Activated T-helper 1 cell treated with anti-CD3 and anti-CD28 coated beads, Interleukin-12 subunit alpha, Interleukin-12 subunit beta, Interleukin-2, Interleukin-4 antibody, amounts not matched to agents 30 ng/mL and 10 ng/mL and 1 ng/mL, durations not matched to agents 14 hours and 24 hours and 36 hours (primary cell): ENCODE results near the gene GOLT1B. TPM values are rescaled to one million over a fixed set of nuclear protein-coding genes. Genes with fewer than 3 reads are reported as not detected.
"Not testable (repeated sequence)": the region's sequence is repeated elsewhere in the genome, so short reads cannot be mapped to it uniquely, and the experiment has no call there.

Experiments used
- DNase-seq: peaks from one replicate; pipeline ENCODE4 v3.0.0; 2021; ENCODE audit warnings: low spot score
- H3K27ac Mint-ChIP-seq: one replicate; pipeline ENCODE4 v1.8.0; 2021; ENCODE audit warnings: mild to moderate bottlenecking, mixed read lengths
- H3K27me3 Mint-ChIP-seq: one replicate; pipeline ENCODE4 v1.8.0; 2022; ENCODE audit warnings: mild to moderate bottlenecking, moderate library complexity, mixed read lengths; ENCODE audit not compliant: insufficient read depth
- H3K36me3 Mint-ChIP-seq: one replicate; pipeline ENCODE4 v1.8.0; 2021; ENCODE audit warnings: low read depth, mixed read lengths
- H3K4me1 Mint-ChIP-seq: one replicate; pipeline ENCODE4 v1.8.0; 2021; ENCODE audit warnings: low read depth, mixed read lengths
- H3K4me3 Mint-ChIP-seq: one replicate; pipeline ENCODE4 v1.8.0; 2021; ENCODE audit warnings: mild to moderate bottlenecking, moderate library complexity, mixed read lengths
- H3K9me3 Mint-ChIP-seq: one replicate; pipeline ENCODE4 v1.8.0; 2021; ENCODE audit warnings: mixed read lengths
- intact Hi-C: fragments of 100-400 bp; cut with micrococcal nuclease; formaldehyde crosslinking; loops from one replicate; pipeline ENCODE4 v1.15.1; 2024
- total RNA-seq: library from RNA; stranded (reverse); gene quantifications from 2 replicates; pipeline ENCODE4 v1.2.3, GENCODE V29; 2022

GOLT1B gene, protein sequence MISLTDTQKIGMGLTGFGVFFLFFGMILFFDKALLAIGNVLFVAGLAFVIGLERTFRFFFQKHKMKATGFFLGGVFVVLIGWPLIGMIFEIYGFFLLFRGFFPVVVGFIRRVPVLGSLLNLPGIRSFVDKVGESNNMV
- total RNA-seq: 42.6 and 46.5 TPM in 2 replicates

DNA sequence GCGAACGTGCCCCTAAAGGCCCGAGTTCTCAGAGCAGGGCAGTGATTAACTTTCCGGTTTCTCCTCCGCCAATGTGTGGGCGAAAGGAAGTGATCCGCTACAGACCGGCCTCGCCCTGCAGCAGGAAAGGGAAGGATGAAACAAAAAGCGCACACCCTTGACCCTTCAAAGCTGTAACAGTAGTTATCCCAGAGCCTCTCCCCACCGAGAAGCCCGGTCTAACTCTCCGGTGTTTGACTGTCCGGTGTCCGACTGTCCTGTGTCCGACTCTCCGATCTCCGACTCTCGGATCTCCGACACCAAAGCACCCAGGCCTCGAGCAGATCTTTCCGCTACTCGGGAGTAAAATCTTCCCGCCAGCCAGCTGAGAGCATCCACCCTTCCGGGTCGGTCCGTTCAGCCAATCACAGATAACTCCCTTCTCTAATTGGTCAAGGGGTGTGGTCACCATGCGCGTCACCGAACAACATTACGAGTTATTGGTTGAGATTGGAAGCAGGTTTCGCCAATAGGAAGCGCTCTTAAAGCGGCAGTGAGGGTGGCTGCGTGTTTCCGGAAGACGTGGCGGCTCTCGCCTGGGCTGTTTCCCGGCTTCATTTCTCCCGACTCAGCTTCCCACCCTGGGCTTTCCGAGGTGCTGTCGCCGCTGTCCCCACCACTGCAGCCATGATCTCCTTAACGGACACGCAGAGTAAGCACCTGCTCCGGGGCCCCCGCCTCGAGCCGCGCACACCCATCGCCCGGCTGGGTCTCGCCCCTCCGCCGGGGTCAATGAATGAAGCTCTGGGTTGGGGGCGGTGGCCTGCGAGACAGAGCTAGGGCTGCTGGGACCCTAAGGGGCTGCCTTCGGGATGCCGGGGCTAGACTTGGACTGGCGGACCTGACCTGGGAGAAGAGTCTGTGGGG, at the start of gene GOLT1B, which contains the start of gene RECQL:
Gene GOLT1B, plus strand, starts transcription at position 532 of the 906 bp plus-strand sequence. Its CDS starts 135 bp downstream, at position 667.
Gene RECQL, minus strand, starts transcription at position 378 of the 906 bp plus-strand sequence. CDS start 2,065 bp downstream, outside the sequence.
- Mint-ChIP-seq H3K4me3 (no peak within 1 kb of the TSS), H3K4me1 (peaks cover 49% of the 10 kb centered on the region), H3K27ac (peak within 1 kb of the TSS; percentile 8), H3K36me3 (peaks cover 18% of the 10 kb centered on the region), H3K27me3 (no peaks in the 10 kb centered on the region), H3K9me3 (no peaks in the 10 kb centered on the region)
- intact Hi-C loops: loop anchor here (1.0 to 10.0 kb wide), 10 partner anchors 8 to 546 kb away; partner anchors contain the start of genes CMAS, LDHB and PYROXD1
- peak; percentile 90 for DNase-seq

DNA sequence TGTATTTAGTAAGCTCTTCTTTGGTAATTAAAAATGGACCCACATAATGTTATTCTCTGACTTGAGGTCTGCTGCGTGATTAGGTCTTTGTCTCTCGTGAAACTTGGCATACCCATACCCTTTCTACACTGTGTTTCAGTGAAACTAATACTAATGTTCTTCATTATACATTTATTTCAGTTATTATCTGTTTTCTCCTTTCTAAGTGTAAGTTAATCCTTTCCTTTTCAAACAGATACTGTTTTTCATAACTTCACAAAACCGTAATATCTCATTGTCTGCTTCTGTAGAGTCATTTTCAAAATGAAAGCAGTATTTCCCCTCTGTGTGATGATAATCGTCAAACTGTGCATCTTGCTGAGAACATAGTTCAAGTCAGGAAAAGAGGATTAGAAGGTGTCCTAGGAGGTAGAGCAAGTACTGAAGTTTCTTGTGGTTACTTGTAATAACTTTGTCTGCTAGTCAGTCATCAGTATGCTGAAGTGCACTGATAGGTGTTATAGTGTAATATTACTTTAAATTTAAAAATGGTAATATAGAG, 48.2 kb upstream of the GOLT1B start:
- H3K9me3 Mint-ChIP-seq: no peaks in the 10 kb centered on the region
- H3K4me3 Mint-ChIP-seq: peak overlapping the region; percentile 45
- H3K27me3 Mint-ChIP-seq: no peaks in the 10 kb centered on the region
- peak overlapping the region; percentile 70 for H3K27ac Mint-ChIP-seq
- DNase-seq: peak; percentile 9
- intact Hi-C loops: loop anchor here (5.0 to 10.0 kb wide), 2 partner anchors 951 to 1776 kb away; no protein-coding TSS in a partner anchor
- H3K4me1 Mint-ChIP-seq: peaks cover 69% of the 10 kb centered on the region
- H3K36me3 Mint-ChIP-seq: peaks cover 45% of the 10 kb centered on the region

DNA sequence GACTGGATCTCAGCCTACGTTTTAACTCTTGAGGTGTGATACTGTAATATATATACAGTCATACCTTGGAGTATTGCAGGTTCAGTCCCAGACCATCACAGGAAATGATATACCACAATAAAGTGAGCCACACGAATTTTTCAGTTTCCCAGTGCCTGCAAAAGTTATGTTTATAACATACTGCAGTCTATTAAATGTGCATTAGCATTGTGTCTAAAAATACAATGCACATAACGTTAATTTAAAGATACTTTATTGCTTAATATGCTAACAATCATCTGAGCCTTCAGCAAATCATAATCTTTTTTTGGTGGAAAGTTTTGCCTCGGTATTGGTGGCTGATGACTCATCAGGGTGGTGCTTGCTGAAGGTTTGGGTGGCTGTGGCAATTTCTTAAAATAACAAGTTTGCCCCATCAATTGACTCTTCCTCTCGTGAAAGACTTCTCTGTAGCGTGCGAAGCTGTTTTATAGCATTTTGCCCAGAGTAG, 45.3 kb upstream of the GOLT1B start:
- H3K9me3 Mint-ChIP-seq: no peaks in the 10 kb centered on the region
- no peaks in the 10 kb centered on the region for H3K27me3 Mint-ChIP-seq
- peak; percentile 54 for DNase-seq
- H3K36me3 Mint-ChIP-seq: peaks cover 52% of the 10 kb centered on the region
- intact Hi-C loops: loop anchor here (1.0 to 10.0 kb wide), 6 partner anchors 19 to 948 kb away; partner anchors contain the start of genes GOLT1B, LDHB, PYROXD1 and RECQL
- H3K4me3 Mint-ChIP-seq: peak overlapping the region; percentile 61
- peaks cover 65% of the 10 kb centered on the region for H3K4me1 Mint-ChIP-seq
- peak overlapping the region; percentile 93 for H3K27ac Mint-ChIP-seq

DNA sequence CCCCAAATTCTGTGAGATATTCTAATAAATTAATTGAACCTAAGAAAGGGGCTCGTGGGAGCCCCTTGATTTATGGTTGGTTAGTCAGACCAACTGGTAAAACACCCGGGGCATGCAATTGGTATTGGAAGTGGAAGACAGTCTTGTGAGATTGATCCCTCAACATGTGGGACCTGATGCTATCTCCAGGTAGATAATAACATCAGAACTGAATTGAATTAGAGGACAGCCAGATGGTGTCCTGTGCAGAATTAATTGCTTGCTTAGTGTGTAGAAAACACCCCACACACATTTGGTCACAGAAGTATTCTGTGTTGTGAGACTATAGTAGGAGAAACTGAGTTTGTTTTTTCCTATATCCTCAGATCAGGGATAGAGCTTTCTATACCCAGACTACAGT, 42.1 kb upstream of the GOLT1B start:
- Mint-ChIP-seq H3K4me1 (peaks cover 43% of the 10 kb centered on the region), H3K27ac (no peak overlapping the region), H3K9me3 (peaks cover 5% of the 10 kb centered on the region), H3K36me3 (peaks cover 61% of the 10 kb centered on the region), H3K27me3 (no peaks in the 10 kb centered on the region), H3K4me3 (no peak overlapping the region)
- intact Hi-C loops: loop anchor here (10.0 kb wide), 1 partner anchor 945 kb away; no protein-coding TSS in a partner anchor
- DNase-seq: no peak

DNA sequence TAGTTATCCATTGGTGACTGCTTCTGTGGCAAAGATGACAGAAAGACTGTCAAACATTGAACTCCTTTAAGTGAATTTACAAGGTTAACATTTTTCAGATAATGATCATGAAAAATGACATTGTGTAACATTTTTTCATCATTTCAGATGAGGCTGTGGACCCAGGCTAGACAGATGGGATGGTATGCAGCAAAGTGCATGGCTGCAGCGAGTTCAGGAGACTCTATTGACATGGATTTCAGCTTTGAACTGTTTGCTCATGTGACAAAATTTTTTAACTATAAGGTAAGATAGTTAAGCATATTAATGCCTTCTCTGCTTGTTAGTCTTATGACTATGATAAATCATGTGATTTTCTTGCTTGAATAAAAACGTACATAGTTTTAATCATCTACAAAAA, 34.3 kb upstream of the GOLT1B start:
- H3K27ac Mint-ChIP-seq, DNase-seq, H3K27me3 Mint-ChIP-seq, H3K4me3 Mint-ChIP-seq, intact Hi-C loops, H3K9me3 Mint-ChIP-seq: not testable (repeated sequence)
- peaks cover 52% of the 10 kb centered on the region for H3K36me3 Mint-ChIP-seq
- H3K4me1 Mint-ChIP-seq: peaks cover 13% of the 10 kb centered on the region

DNA sequence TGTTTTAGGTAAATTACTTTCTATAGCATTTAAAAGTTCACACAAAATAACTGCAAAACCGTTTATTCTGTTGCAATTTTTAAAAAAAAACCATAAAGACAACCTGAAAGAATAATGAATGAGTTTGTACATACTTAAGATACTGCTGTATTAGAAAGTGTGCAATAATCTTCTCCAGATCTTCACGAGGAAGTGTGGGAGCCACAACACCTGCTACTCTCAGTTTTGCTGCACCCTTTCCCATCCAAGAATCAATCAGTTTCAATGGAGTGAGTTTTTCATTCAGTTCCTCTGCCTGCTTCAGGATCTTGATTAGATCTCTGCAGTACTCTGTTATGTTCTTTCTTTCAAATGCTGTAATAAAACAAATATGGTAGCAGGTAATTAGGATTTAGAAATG, 30.3 kb upstream of the GOLT1B start:
- H3K9me3 Mint-ChIP-seq: no peaks in the 10 kb centered on the region
- intact Hi-C loops: loop anchor here (10.0 kb wide), 1 partner anchor 1074 kb away; the partner anchor contains the start of gene C2CD5
- H3K27ac Mint-ChIP-seq: no peak overlapping the region
- DNase-seq: no peak
- no peak overlapping the region for H3K4me3 Mint-ChIP-seq
- H3K4me1 Mint-ChIP-seq: peaks cover 17% of the 10 kb centered on the region
- H3K36me3 Mint-ChIP-seq: peaks cover 48% of the 10 kb centered on the region
- H3K27me3 Mint-ChIP-seq: no peaks in the 10 kb centered on the region

DNA sequence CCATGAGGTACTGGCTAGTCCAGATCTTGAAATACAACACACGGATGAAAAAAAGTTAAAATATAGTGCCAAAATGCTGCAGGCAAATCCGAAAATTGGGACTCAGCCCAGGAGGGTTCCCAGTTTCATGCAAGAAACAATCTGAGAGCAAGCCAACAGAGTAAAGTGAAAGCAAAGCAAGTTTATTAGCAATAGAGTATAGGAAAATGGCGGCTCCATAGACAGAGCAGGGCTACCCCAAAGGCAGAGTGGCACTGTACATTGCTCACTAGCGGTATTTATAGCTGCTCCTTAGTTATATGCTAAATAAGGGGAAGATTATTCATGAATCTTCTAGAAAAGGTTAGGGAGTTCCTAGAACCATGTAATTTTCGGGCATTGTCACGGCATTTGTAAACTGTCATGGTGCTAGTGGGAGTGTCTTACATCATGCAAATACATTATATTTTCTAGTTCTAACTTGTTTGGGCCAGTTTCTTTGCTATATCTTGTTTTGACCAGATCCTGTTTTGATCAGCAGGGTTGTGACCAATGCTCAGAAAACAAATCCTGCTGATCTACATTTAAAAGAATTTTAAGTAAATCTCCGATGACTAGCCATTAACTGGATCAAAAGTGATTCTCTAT, 29.3 kb upstream of the GOLT1B start:
- H3K27ac Mint-ChIP-seq: no peak overlapping the region
- H3K4me1 Mint-ChIP-seq: peaks cover 23% of the 10 kb centered on the region
- intact Hi-C loops: loop anchor here (10.0 kb wide), 1 partner anchor 1072 kb away; the partner anchor contains the start of gene C2CD5
- no peaks in the 10 kb centered on the region for H3K27me3 Mint-ChIP-seq
- H3K9me3 Mint-ChIP-seq: no peaks in the 10 kb centered on the region
- H3K4me3 Mint-ChIP-seq: no peak overlapping the region
- peaks cover 50% of the 10 kb centered on the region for H3K36me3 Mint-ChIP-seq
- DNase-seq: no peak

DNA sequence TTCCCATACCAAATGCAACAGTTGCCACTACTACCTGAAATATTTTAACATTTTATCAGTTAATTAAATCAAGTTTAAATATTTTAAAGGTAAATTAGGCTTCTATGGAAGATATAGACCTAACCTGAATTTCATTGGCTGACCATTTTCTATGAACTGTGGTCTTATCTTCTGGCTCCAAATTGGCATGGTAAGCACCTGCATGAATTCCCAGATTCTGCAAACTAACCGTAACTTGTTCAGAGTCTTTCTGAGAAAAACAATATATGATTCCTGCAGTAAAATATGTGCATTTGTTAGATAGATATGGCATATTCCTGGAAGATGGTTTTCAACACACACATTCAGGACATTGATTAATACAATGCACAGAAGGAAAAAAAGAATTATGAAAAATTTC, 26.0 kb upstream of the GOLT1B start:
- H3K4me3 Mint-ChIP-seq: no peak overlapping the region
- intact Hi-C loops: loop anchor here (10.0 kb wide), 1 partner anchor 1069 kb away; the partner anchor contains the start of gene C2CD5
- H3K27ac Mint-ChIP-seq: no peak overlapping the region
- H3K27me3 Mint-ChIP-seq: no peaks in the 10 kb centered on the region
- DNase-seq: no peak
- H3K9me3 Mint-ChIP-seq: no peaks in the 10 kb centered on the region
- peaks cover 26% of the 10 kb centered on the region for H3K4me1 Mint-ChIP-seq
- peaks cover 35% of the 10 kb centered on the region for H3K36me3 Mint-ChIP-seq

DNA sequence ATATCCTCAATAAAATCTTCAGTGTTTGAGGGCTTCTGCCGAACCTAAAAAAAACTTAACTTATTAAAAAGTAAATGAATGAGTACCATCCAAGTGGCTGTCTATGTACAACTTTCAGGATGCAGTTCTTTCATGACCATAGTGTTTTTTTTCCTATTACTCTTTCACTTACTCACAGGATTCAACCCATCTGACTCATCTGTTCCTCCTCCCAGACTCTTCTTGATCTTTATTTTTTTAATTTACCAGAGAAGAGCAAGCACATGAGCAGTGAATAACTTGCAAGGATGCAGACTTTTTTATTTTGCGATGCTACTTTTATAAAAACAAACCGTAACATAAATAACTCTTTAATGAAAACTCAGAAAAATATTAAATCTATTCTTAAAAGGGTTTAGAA, 24.6 kb upstream of the GOLT1B start:
- intact Hi-C loops: loop anchor here (1.0 to 10.0 kb wide), 4 partner anchors 21 to 1068 kb away; partner anchors contain the start of genes C2CD5, GOLT1B and RECQL
- Mint-ChIP-seq H3K4me1 (peaks cover 22% of the 10 kb centered on the region), H3K36me3 (peaks cover 32% of the 10 kb centered on the region), H3K9me3 (no peaks in the 10 kb centered on the region), H3K27me3 (no peaks in the 10 kb centered on the region), H3K4me3 (no peak overlapping the region), H3K27ac (peak overlapping the region; percentile 83)
- DNase-seq: no peak

DNA sequence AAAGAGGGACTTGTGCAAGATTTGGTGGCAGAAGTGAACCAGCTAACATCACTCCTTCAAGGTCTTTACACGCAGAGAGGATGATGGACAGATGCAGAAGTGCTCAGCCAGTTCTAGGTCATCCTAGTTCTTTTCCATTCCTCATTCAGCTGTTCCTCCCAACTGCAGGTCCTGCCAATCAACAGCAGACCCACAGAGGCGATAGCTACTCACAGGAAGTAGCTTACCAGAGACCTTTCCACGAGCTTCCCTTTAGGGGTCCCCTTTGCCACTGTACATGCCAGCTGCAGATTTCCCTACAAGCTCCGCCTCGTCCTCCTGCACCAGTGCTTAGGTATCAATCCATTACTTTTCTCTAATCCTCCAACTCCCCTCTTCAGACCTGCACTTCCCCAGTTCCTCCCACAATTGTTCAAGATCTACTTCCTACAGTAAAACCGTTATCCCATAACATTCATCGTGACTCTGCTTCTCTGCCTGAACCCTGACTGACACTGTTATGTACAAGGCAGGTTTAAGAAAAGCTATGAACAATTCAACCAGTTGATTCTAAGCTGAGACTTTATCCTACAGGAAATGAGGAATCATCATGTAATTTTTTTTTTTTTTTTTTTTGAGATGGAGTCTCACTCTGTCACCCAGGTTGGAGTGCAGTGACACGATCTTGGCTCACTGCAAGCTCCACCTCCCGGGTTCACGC, 22.7 kb upstream of the GOLT1B start:
- Mint-ChIP-seq H3K27me3 (no peaks in the 10 kb centered on the region), H3K36me3 (peaks cover 25% of the 10 kb centered on the region), H3K4me1 (peaks cover 22% of the 10 kb centered on the region), H3K4me3 (no peak overlapping the region), H3K27ac (no peak overlapping the region), H3K9me3 (no peaks in the 10 kb centered on the region)
- intact Hi-C loops: loop anchor here (10.0 kb wide), 1 partner anchor 1066 kb away; the partner anchor contains the start of gene C2CD5
- DNase-seq: no peak

DNA sequence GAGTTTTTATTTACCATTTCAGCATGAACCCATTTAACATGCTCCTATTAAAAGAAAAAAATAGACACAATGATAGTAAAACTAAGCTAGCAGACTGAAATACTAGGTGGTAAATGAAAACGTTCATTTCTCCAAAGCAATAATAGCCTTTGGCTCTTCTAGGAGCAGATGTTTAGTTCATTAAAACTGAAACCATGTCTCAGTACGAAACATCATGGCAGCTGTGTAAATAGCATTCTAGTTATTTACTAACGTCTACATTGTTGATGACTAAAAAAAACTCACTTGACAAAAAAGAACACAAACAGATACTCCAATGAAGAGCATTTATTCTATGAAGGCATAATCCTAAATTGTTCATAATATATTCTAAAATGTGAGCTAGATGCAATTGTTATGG, 18.1 kb upstream of the GOLT1B start:
- H3K9me3 Mint-ChIP-seq: no peaks in the 10 kb centered on the region
- intact Hi-C loops: no loop called here
- H3K27me3 Mint-ChIP-seq: no peaks in the 10 kb centered on the region
- no peak for DNase-seq
- H3K27ac Mint-ChIP-seq: no peak overlapping the region
- peaks cover 10% of the 10 kb centered on the region for H3K36me3 Mint-ChIP-seq
- no peak overlapping the region for H3K4me3 Mint-ChIP-seq
- H3K4me1 Mint-ChIP-seq: peaks cover 9% of the 10 kb centered on the region
